Lower leg skin (tissue), 3 donors: ENCODE data around the gene CCDC93.

Experiments
- CTCF ChIP-seq, 3 donors: fragments of 450-650 bp; IDR thresholded peaks; one replicate each; pipeline ENCODE4 v1.5.1; 2016; ENCODE audit warnings: antibody characterized with exemption in 3 of 3, mild to moderate bottlenecking in 3 of 3, moderate library complexity in 2 of 3
- POLR2A ChIP-seq, 2 donors: fragments of 450-650 bp; IDR thresholded peaks; one replicate each; pipeline ENCODE4 v1.6.1; 2016 to 2017; ENCODE audit warnings: antibody characterized with exemption in 2 of 2, mild to moderate bottlenecking in 1 of 2, moderate library complexity in 1 of 2

- TF ChIP-seq CTCF (IDR thresholded peaks at IDR 0.05) (no peak), POLR2A (IDR thresholded peaks at IDR 0.05) (no peak)
These were observed 32.1 kb downstream of the CCDC93 start for GRCh38 chr2:117981810-117982209.
